GM19328 (cell line): ENCODE data around the gene CFAP43.

Source experiments
- ATAC-seq: cut with Tn5 transposase; IDR thresholded peaks from one replicate; pipeline ENCODE4 v1.9.1; 2021; ENCODE audit warnings: mild to moderate bottlenecking, moderate library complexity; ENCODE audit not compliant: unreplicated experiment

CFAP43 gene

GRCh38 chr10:104101902-104102301 is 130.3 kb downstream of the CFAP43 start:
- ATAC-seq, result no peak

GRCh38 chr10:104100795-104101194 is 131.4 kb downstream of the CFAP43 start:
- no peak for ATAC-seq

- no peak for ATAC-seq
Measured at GRCh38 chr10:104099941-104100340, 132.2 kb downstream of the CFAP43 start.

GRCh38 chr10:104099269-104099668 is 132.9 kb downstream of the CFAP43 start:
- no peak for ATAC-seq

GRCh38 chr10:104098358-104098925 is 133.7 kb downstream of the CFAP43 start:
- ATAC-seq, result no peak

GRCh38 chr10:104096692-104097091 is 135.5 kb downstream of the CFAP43 start:
- ATAC-seq, result no peak

GRCh38 chr10:104092749-104093148 is 139.4 kb downstream of the CFAP43 start:
- no peak for ATAC-seq

- no peak for ATAC-seq
Measured at GRCh38 chr10:104090611-104091010, 141.6 kb downstream of the CFAP43 start.

GRCh38 chr10:104089621-104090020 is 142.5 kb downstream of the CFAP43 start:
- ATAC-seq, result no peak

- ATAC-seq, result no peak
Measured at GRCh38 chr10:104088239-104088638, 143.9 kb downstream of the CFAP43 start.

GRCh38 chr10:104085801-104086400 is 146.3 kb downstream of the CFAP43 start, which contains the start of gene COL17A1:
COL17A1 (minus strand) TSS chr10:104085880; CDS start chr10:104080673, 5,207 bp downstream.
- no peak for ATAC-seq

GRCh38 chr10:104084482-104085142 is 147.6 kb downstream of the CFAP43 start:
- no peak for ATAC-seq

- ATAC-seq, result no peak
Measured at GRCh38 chr10:104081998-104082397, 150.2 kb downstream of the CFAP43 start.

GRCh38 chr10:104080762-104081161 is 151.4 kb downstream of the CFAP43 start:
- ATAC-seq, result no peak
